Gastrocnemius medialis (tissue), 4 donors: Measurements from ENCODE around the gene KEL.

Source experiments
- POLR2A ChIP-seq, 2 donors: fragments of 450-650 bp; IDR thresholded peaks; one replicate each; pipeline ENCODE4 v1.6.1; 2017; ENCODE audit warnings: antibody characterized with exemption in 2 of 2, mild to moderate bottlenecking in 2 of 2, moderate library complexity in 2 of 2
- TF ChIP-seq, protein P1 (sequence below), 5 experiments: fragments of 450-650 bp in 3 of 5; fragments of 200-600 bp in 2 of 5; sonication (generic) in 2 of 5; IDR thresholded peaks in 4 of 5; conservative IDR thresholded peaks in 1 of 5; 1 replicate in 4 of 5; 2 replicates in 1 of 5; pipeline ENCODE4 v1.5.1; 2016 to 2019; ENCODE audit warnings: antibody characterized with exemption in 5 of 5, mild to moderate bottlenecking in 3 of 5, moderate library complexity in 3 of 5

DNA sequence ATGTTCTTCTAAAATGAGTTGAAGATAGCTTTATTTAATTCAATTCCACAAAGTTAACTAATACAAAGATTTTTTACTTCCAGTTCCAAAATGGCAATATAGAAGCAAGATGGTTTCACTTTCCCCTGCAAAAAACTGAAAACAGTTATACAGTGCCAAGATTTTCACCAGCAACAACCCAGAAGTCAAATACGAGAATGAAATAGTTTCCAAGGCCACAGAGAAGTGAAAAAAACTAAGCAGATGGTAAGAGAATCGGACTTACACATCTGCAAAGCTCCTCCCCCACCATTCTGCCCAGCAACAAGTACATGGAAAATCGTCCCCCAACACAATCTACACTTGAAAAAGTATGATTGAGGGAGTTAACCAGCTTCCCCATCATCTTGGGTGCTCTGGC is 30.3 kb upstream of the KEL start:
- TF ChIP-seq, protein P1, sequence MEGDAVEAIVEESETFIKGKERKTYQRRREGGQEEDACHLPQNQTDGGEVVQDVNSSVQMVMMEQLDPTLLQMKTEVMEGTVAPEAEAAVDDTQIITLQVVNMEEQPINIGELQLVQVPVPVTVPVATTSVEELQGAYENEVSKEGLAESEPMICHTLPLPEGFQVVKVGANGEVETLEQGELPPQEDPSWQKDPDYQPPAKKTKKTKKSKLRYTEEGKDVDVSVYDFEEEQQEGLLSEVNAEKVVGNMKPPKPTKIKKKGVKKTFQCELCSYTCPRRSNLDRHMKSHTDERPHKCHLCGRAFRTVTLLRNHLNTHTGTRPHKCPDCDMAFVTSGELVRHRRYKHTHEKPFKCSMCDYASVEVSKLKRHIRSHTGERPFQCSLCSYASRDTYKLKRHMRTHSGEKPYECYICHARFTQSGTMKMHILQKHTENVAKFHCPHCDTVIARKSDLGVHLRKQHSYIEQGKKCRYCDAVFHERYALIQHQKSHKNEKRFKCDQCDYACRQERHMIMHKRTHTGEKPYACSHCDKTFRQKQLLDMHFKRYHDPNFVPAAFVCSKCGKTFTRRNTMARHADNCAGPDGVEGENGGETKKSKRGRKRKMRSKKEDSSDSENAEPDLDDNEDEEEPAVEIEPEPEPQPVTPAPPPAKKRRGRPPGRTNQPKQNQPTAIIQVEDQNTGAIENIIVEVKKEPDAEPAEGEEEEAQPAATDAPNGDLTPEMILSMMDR (IDR thresholded peaks at IDR 0.05 in 4 of 5, conservative IDR thresholded peaks at IDR 0.05 in 1 of 5), result no peak
- no peak for TF ChIP-seq POLR2A (IDR thresholded peaks at IDR 0.05)
